Astrocyte of the spinal cord (primary cell): ENCODE data around the gene APBA2.
"Not testable (repeated sequence)": the region's sequence is repeated elsewhere in the genome, so short reads cannot be mapped to it uniquely, and the experiment has no call there.

Experiments
- DNase-seq: peaks from one replicate; pipeline ENCODE4 v3.0.0; 2011; ENCODE audit warnings: low read depth, low spot score
- H3K4me3 ChIP-seq: 2 replicates; pipeline ENCODE4 v1.5.1; 2011; ENCODE audit warnings: low read depth, mild to moderate bottlenecking, low read length, moderate library complexity
- CTCF ChIP-seq: IDR thresholded peaks from 2 replicates; pipeline ENCODE4 v1.5.1; 2012; ENCODE audit warnings: low read depth, mild to moderate bottlenecking, low read length, inconsistent platforms
- in situ Hi-C: cut with HindIII; loops from 2 replicates; pipeline ENCODE4 v1.10.0; 2017; ENCODE audit warnings: low sequenced_read_pairs

APBA2 gene

GRCh38 chr15:28888302-28888894 lies 2.6 kb downstream of the APBA2 start:
- no peak for TF ChIP-seq CTCF
- H3K4me3 ChIP-seq: no peak overlapping the region
- DNase-seq: no peak
- in situ Hi-C loops: no loop called here

GRCh38 chr15:28888900-28889299 lies 3.1 kb downstream of the APBA2 start:
- H3K4me3 ChIP-seq: no peak overlapping the region
- DNase-seq: no peak
- TF ChIP-seq CTCF: no peak
- in situ Hi-C loops: no loop called here

GRCh38 chr15:28889346-28889745 lies 3.6 kb downstream of the APBA2 start:
- TF ChIP-seq CTCF: no peak
- in situ Hi-C loops: no loop called here
- no peak for DNase-seq
- no peak overlapping the region for H3K4me3 ChIP-seq

GRCh38 chr15:28889871-28890270 lies 4.1 kb downstream of the APBA2 start:
- H3K4me3 ChIP-seq, DNase-seq, in situ Hi-C loops: not testable (repeated sequence)

GRCh38 chr15:28890291-28890690 lies 4.5 kb downstream of the APBA2 start:
- in situ Hi-C loops, DNase-seq, H3K4me3 ChIP-seq: not testable (repeated sequence)

- no peak for TF ChIP-seq CTCF
- no peak overlapping the region for H3K4me3 ChIP-seq
- no peak for DNase-seq
- in situ Hi-C loops: no loop called here
These were observed 5.1 kb downstream of the APBA2 start for GRCh38 chr15:28890711-28891495.

GRCh38 chr15:28891588-28891987 lies 5.8 kb downstream of the APBA2 start:
- in situ Hi-C loops: no loop called here
- no peak for TF ChIP-seq CTCF
- H3K4me3 ChIP-seq: no peak overlapping the region
- no peak for DNase-seq
